HG03159 (cell line): ENCODE measurements around the gene KIF17.

Experiments
- ATAC-seq: cut with Tn5 transposase; IDR thresholded peaks from one replicate; pipeline ENCODE4 v1.9.1; 2021; ENCODE audit warnings: mild to moderate bottlenecking, moderate library complexity; ENCODE audit not compliant: unreplicated experiment

Gene KIF17

GRCh38 chr1:20712215-20712577 lies 5.6 kb downstream of the KIF17 start:
- ATAC-seq = no peak

- no peak for ATAC-seq
Observed at GRCh38 chr1:20711285-20712214, 6.3 kb downstream of the KIF17 start.

- ATAC-seq = no peak
Observed at GRCh38 chr1:20710469-20711284, 7.1 kb downstream of the KIF17 start.

- no peak for ATAC-seq
Observed at GRCh38 chr1:20709868-20710267, 7.9 kb downstream of the KIF17 start.

GRCh38 chr1:20708891-20709290 lies 8.9 kb downstream of the KIF17 start:
- ATAC-seq = no peak

- ATAC-seq = no peak
Observed at GRCh38 chr1:20708057-20708456, 9.8 kb downstream of the KIF17 start.

- no peak for ATAC-seq
Observed at GRCh38 chr1:20706841-20707240, 11.0 kb downstream of the KIF17 start.

- ATAC-seq = no peak
Observed at GRCh38 chr1:20705203-20705755, 12.5 kb downstream of the KIF17 start.

GRCh38 chr1:20704390-20705202 lies 13.2 kb downstream of the KIF17 start:
- ATAC-seq = no peak

GRCh38 chr1:20703124-20703756 lies 14.6 kb downstream of the KIF17 start:
- no peak for ATAC-seq

GRCh38 chr1:20702416-20702815 lies 15.4 kb downstream of the KIF17 start:
- ATAC-seq = no peak

- no peak for ATAC-seq
Observed at GRCh38 chr1:20701847-20702246, 16.0 kb downstream of the KIF17 start.

- no peak for ATAC-seq
Observed at GRCh38 chr1:20701446-20701845, 16.4 kb downstream of the KIF17 start.

GRCh38 chr1:20700636-20701215 lies 17.1 kb downstream of the KIF17 start:
- no peak for ATAC-seq

GRCh38 chr1:20699558-20699957 lies 18.2 kb downstream of the KIF17 start:
- ATAC-seq = no peak

- ATAC-seq = no peak
Observed at GRCh38 chr1:20698195-20698910, 19.5 kb downstream of the KIF17 start.

- ATAC-seq = no peak
Observed at GRCh38 chr1:20697563-20697962, 20.2 kb downstream of the KIF17 start.

- peak; percentile 73 for ATAC-seq
Observed at GRCh38 chr1:20696397-20697333, 21.1 kb downstream of the KIF17 start.
